TTC549 (cell line): ENCODE results near the gene PIP4K2A.
"Not testable (repeated sequence)": the region's sequence is repeated elsewhere in the genome, so short reads cannot be mapped to it uniquely, and the experiment has no call there.

Experiments
- FAIRE-seq: peaks from 2 replicates; lab custom pipeline; 2012; peaks lifted over from hg19 to GRCh38; lab: Jason Lieb, UNC

Gene PIP4K2A

DNA sequence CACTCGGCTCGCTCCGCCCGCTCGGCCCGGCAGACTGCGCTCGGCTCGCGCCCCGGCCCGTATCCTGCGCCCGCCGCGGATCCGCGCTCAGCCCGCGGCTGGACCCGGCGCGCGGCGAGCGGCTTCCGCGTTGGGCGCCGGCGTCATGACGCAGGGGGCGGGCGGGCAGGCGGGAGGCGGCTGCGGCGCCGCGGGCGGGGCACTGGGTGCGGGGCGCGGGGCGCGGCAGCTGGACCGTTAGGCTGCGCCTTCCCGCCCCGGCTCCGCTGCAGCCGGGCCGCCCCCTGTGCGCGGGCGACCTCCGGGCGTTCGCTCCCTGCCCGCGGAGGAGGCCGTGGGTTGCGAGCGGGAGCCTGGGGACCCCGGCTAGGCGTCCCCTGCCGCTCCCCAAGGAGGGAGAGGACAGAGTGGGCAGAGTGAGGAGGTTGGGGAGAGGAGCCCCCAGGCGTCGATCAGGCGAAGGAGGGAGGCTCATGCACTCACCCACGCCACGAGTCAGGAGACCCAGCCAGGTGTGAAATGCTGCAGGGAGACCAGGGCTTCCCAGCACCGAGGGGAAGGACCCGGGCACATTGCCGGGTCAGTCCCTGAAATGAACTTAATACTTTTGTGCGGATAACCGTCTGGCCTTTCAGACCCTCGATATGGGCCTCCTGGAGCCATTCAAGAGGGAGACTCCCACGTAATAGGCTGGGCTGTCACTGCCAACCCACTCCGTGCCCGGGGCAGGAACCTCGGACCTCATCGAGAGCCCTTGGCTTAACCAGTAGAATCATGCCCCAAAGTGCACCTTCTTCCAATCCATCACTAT lies at the start of gene PIP4K2A:
PIP4K2A (minus strand) TSS at position 100 of the 811 bp plus-strand sequence. CDS start 252 bp downstream, outside the sequence.
- no peak for FAIRE-seq

- no peak for FAIRE-seq
These were observed 47.3 kb upstream of the PIP4K2A start for GRCh38 chr10:22761569-22762220.

DNA sequence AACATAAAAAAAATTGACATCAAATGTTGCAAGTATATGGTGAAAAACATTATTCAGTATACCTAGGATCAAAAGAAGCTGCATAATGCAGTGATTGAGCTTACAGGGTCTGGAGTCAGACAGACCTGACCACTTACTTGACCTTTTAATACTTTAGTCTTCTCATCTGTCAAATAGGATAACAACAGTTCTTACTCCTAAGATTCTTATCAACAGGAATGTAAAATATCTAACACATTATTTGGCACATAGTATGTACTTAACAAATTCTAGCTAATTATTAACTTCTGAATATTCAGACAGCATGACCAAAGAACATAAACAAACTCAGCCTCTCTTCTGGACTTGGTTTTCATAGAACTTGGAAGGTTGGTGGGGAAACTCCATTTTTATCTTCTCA lies 45.6 kb upstream of the PIP4K2A start:
- FAIRE-seq, result no peak

DNA sequence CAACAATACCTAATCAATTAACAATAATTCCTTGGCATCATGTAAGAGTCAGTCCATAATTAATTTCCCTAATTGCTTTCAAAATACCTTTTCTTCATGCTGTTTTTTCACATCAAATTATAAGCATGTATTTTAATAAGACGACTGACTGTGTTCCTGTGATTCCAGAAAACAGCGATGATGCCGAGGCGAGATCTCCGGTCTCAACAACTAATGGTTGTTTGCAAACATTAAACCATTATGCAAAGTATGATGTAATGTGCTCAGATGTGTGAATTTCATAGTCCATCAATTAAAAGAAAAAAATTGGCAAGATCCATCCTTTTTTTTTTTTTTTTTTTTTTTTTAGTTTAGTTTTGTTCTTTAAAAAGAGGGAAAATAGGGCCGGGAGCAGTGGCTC lies 44.5 kb upstream of the PIP4K2A start:
- no peak for FAIRE-seq

GRCh38 chr10:22754296-22754695 lies 39.9 kb upstream of the PIP4K2A start:
- FAIRE-seq, result no peak

- FAIRE-seq, result no peak
These were observed 39.4 kb upstream of the PIP4K2A start for GRCh38 chr10:22753786-22754185.

- FAIRE-seq, result no peak
These were observed 38.0 kb upstream of the PIP4K2A start for GRCh38 chr10:22752272-22752889.

DNA sequence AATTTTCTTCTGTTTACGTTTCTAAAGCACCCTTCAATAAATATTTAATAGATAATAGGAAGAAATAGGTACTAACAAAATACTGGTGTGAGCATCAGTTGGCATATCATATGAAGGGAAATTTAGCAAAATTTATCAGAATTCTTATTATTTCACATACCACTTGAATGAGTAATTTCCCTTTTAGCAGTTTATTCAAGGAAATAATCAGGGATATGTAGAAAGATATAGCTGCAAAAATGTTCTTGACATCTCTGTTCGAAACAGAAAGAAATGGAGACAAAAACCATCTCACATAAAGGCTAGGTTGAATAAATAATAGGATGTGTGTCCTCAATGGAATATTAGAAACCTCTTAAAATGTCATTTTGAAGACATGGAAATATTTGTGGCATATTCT lies 35.8 kb upstream of the PIP4K2A start:
- no peak for FAIRE-seq

DNA sequence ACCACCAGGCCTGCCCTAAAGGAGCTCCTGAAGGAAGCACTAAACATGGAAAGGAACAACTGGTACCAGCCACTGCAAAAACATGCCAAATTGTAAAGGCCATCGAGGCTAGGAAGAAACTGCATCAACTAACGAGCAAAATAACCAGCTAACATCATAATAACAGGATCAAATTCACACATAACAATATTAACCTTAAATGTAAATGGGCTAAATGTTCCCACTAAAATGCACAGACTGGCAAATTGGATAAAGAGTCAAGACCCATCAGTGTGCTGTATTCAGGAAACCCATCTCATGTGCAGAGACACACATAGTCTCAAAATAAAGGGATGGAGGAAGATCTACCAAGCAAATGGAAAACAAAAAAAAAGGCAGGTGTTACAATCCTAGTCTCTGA lies 30.5 kb upstream of the PIP4K2A start:
- FAIRE-seq, result not testable (repeated sequence)

DNA sequence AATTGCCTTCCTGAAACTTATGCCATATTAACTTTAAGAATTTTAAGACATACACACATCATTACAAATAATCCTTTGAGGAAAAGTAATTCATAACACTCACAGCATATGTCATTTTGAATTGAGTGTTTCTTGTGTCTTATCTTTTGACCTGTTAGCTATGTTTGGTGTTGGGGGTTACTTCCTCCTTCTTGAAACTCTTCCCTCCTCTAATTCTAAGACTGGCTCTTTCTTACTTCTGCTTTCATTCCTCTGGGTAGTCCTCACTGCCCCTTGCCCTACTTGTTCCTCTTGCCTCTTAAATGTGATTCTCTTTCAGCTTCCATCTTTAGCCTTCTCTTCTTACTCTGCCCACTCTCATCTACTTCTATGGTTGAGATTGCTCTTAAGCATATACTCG lies 28.3 kb upstream of the PIP4K2A start:
- FAIRE-seq, result no peak

DNA sequence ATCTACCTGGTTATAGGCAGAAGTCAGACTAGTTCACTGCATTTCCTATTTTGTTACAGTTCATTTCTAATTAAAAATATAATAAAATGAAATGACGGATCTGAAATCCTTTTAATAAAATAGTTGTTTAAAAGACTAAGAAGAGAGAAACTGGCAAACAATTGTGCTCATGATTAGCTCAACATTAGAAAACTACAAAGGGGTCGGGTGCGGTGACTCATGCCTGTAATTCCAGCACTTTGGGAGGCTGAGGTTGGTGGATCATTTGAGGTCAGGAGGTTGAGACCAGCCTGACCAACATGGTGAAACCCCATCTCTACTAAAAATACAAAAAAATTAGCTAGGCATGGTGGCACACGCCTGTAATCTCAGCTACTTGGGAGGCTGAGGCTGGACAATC lies 27.3 kb upstream of the PIP4K2A start:
- not testable (repeated sequence) for FAIRE-seq

DNA sequence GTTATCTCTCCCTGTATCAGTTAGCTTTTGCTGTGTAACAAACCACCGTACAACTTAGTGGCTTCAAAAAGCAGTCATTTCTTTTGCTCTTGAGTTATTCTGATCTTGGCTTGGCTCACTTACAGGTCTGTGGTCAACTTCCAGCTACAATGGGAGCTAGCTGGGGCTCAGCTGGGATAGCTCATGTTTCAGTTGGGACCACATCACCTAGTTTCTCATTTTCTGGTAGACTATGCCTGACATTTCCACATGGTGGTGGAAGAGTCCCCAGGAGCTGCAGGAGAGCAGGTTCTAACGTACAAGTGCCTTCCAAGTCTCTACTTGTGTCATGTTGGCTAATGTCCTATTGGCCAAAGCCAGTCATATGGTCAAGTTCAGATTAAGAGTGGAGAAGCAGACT lies 25.8 kb upstream of the PIP4K2A start:
- FAIRE-seq, result no peak

GRCh38 chr10:22737587-22737986 lies 23.2 kb upstream of the PIP4K2A start:
- no peak for FAIRE-seq

DNA sequence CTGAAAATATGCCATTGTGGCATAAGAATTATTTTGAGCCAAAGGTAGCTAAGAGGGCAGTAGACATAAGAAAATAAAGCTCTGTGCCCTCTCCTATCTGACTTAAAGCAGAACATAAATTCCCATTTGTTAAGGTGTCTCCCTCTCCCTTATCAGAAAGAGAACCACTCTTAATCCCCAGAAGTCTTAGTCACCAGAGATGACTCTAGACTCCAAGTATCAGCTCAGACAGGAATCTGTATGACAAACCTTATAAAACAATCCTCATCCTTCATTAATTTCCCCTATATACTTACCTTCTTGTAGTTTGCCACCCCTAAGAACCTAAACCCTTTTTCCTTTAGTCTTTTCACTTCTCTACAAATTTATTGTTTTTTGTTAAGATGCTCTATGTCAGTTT lies 21.8 kb upstream of the PIP4K2A start:
- FAIRE-seq, result no peak

- FAIRE-seq, result no peak
These were observed 19.6 kb upstream of the PIP4K2A start for GRCh38 chr10:22733992-22734391.

GRCh38 chr10:22727663-22728062 lies 13.3 kb upstream of the PIP4K2A start:
- no peak for FAIRE-seq

GRCh38 chr10:22727112-22727511 lies 12.7 kb upstream of the PIP4K2A start:
- no peak for FAIRE-seq

- no peak for FAIRE-seq
These were observed 10.4 kb upstream of the PIP4K2A start for GRCh38 chr10:22724773-22725172.

- no peak for FAIRE-seq
These were observed 9.4 kb upstream of the PIP4K2A start for GRCh38 chr10:22723783-22724182.

- no peak for FAIRE-seq
These were observed 9.0 kb upstream of the PIP4K2A start for GRCh38 chr10:22723343-22723779.

GRCh38 chr10:22722626-22723169 lies 8.3 kb upstream of the PIP4K2A start:
- FAIRE-seq, result no peak

GRCh38 chr10:22720667-22721066 lies 6.3 kb upstream of the PIP4K2A start:
- FAIRE-seq, result no peak

DNA sequence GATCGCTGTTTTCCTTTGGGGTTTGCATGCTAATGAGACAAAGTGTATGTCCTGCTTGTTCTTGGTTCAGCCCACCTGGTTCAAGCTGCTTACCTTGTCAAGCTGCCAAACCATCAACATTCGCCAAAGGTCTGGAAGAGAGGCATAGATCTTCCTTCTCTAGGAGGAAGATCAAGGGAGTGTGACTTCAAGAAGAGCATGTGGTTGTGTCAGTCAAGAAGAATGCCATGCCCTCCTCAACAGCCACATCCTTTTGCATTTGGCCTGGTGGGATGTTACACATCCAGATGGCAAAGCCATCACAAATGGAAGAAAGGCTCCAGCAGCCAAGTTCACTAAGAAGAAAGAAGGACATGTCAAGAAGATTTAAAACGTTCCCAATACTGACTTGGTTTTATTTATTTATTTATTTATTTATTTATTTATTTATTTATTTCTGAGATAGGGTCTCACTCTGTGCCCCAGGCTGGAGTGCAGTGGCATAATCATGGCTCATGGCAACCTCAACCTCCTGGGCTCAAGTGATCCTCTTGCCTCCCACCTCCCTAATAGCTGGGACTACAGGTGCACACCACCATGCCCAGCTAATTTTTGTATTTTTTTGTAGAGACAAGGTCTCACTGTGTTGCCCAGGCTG lies 5.1 kb upstream of the PIP4K2A start:
- no peak for FAIRE-seq
